Heart left ventricle (tissue), 13 donors: ENCODE data around the gene FAM20B.

ENCODE experiments used
- POLR2A ChIP-seq, 2 donors: fragments of 450-650 bp; IDR thresholded peaks; one replicate each; pipeline ENCODE4 v1.6.1; 2017; ENCODE audit warnings: antibody characterized with exemption in 2 of 2, mild to moderate bottlenecking in 2 of 2, moderate library complexity in 2 of 2
- TF ChIP-seq, protein P1 (sequence below), 12 donors: fragments of 200-600 bp; sonication (generic) in 4 of 12; IDR thresholded peaks; one replicate each; pipeline versions ENCODE4 v1.5.0 to v1.8.0; 2018 to 2022; ENCODE audit warnings: antibody characterized with exemption in 12 of 12, mild to moderate bottlenecking in 5 of 12
- donor health status: ischemic (EF 13 %, LVEDD 7.1; RV severe dilation, severe dysfunction).
- donor health status: DM: no; HTN: yes; CAD: no.
- donor health status: DM: no; HTN: no; CAD: no.
- donor health status: ischemic (EF 25% LVEDD 6.9; RV normal size, moderate dysfunction).
- donor health status: ischemic (EF 25% LVEDD 5.7; RV mildly dilated, moderate dysfunction).
- donor health status: ischemic (EF 35%, LVEDD 5.7; RV mildly dilated, moderate dysfunction).
- donor health status: nonischemic (EF 11% LVEDD 7.7; RV severe dilation, severe dysfunction).
- donor health status: DM: yes; HTN: yes; CAD: no.
- donor health status: PGD.
- donor health status: ischemic (EF 29% LVEDD 5.4; RV normal size, mild dysfunction).
- donor health status: nonischemic (EF 23%, LVEDD 6.1; RV moderate dilation, normal function).

DNA sequence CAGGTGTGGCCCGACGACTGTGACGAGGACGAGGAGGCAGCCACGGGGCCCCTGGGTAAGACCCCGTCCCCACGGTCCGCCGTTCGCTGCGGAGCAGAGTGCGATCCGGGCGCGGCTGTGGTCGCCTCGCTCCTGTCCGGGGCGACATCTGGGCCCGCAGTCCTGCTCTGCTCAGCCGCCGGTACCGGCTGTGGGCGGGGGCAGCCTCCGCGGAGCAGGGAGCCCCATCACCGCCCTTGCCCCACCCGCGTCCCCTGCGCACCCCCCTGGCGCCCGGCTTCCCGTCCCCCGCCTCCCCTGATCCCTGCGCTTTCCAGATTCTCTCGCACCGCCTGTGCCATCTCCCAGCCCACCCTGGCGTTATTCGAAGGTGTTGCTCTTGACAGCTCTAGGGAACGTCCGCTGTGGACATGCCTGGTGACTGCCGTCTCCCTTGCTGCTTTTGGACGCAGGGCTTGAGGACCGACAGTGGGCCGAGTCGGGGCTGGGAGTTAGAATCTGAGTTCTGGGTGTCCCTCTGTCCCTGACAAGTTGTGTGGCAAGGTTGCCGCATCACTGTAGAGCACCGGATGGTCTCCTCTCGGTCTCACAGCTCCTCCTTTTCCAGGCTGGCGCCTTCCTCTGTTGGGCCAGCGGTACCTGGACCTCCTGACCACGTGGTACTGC, 56.8 kb downstream of the FAM20B start:
- no peak for TF ChIP-seq POLR2A (IDR thresholded peaks at IDR 0.05)
- TF ChIP-seq, protein P1, sequence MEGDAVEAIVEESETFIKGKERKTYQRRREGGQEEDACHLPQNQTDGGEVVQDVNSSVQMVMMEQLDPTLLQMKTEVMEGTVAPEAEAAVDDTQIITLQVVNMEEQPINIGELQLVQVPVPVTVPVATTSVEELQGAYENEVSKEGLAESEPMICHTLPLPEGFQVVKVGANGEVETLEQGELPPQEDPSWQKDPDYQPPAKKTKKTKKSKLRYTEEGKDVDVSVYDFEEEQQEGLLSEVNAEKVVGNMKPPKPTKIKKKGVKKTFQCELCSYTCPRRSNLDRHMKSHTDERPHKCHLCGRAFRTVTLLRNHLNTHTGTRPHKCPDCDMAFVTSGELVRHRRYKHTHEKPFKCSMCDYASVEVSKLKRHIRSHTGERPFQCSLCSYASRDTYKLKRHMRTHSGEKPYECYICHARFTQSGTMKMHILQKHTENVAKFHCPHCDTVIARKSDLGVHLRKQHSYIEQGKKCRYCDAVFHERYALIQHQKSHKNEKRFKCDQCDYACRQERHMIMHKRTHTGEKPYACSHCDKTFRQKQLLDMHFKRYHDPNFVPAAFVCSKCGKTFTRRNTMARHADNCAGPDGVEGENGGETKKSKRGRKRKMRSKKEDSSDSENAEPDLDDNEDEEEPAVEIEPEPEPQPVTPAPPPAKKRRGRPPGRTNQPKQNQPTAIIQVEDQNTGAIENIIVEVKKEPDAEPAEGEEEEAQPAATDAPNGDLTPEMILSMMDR (IDR thresholded peaks at IDR 0.05), result no peak
